Adrenal gland (tissue), 19 donors: ENCODE results near the gene OR8I2. TPM values are rescaled to one million over a fixed set of nuclear protein-coding genes. Genes with fewer than 3 reads are reported as not detected.
"Not testable (repeated sequence)": the region's sequence is repeated elsewhere in the genome, so short reads cannot be mapped to it uniquely, and the experiment has no call there.

Source experiments
- DNase-seq, 7 donors: peaks; one replicate each; pipeline ENCODE4 v3.0.0-alpha.2; 2019 to 2020
- H3K27ac ChIP-seq, 5 donors: fragments of 200-600 bp; sonication (generic) in 4 of 5; 1 replicate in 3 of 5; 2 replicates in 2 of 5; pipeline versions ENCODE4 v1.5.1 to v1.8.0; 2016 to 2020; ENCODE audit warnings: mild to moderate bottlenecking in 1 of 5
- H3K27me3 ChIP-seq: fragments of 200-600 bp; 2 replicates; pipeline ENCODE4 v1.8.0; 2021
- H3K36me3 ChIP-seq, 2 donors: fragments of 200-600 bp; replicated peaks in 1 of 2; 1 replicate in 1 of 2; 2 replicates in 1 of 2; pipeline versions ENCODE4 v1.5.1 to v1.8.0; 2018 to 2022
- H3K4me1 ChIP-seq, 2 donors: fragments of 200-600 bp; replicated peaks in 1 of 2; 1 replicate in 1 of 2; 2 replicates in 1 of 2; pipeline versions ENCODE4 v1.5.1 to v1.8.0; 2018 to 2021
- H3K4me3 ChIP-seq, 4 donors: fragments of 200-600 bp; sonication (generic) in 3 of 4; one replicate each; pipeline ENCODE4 v1.5.1; 2016 to 2018
- H3K9me3 ChIP-seq, 3 donors: fragments of 200-600 bp; sonication (generic) in 1 of 3; replicated peaks in 1 of 3; 1 replicate in 2 of 3; 2 replicates in 1 of 3; pipeline versions ENCODE4 v1.5.1 to v1.8.0; 2016 to 2021
- CTCF ChIP-seq, 6 experiments: fragments of 450-650 bp in 4 of 6; fragments of 200-600 bp in 2 of 6; sonication (generic) in 1 of 6; IDR thresholded peaks; 1 replicate in 5 of 6; 2 replicates in 1 of 6; pipeline versions ENCODE4 v1.5.1 to v1.8.0; 2016 to 2021; ENCODE audit warnings: antibody characterized with exemption in 6 of 6, mild to moderate bottlenecking in 2 of 6, moderate library complexity in 1 of 6
- POLR2A ChIP-seq, 2 donors: fragments of 450-650 bp; IDR thresholded peaks; one replicate each; pipeline ENCODE4 v1.6.1; 2017; ENCODE audit warnings: antibody characterized with exemption in 2 of 2, mild to moderate bottlenecking in 2 of 2, moderate library complexity in 1 of 2
- WGBS, 4 donors: extraction: QIAGEN DNeasy Blood & Tissue Kit in 2 of 4; methylation state at CpG; one replicate each; pipeline versions ENCODE4 v1.1.5 to v1.1.7; 2013 to 2017; 5-methylcytosine and 5-hydroxymethylcytosine counted together
- intact Hi-C, 2 donors: fragments of 100-400 bp; cut with DNase I; formaldehyde crosslinking; loops; one replicate each; pipeline versions ENCODE4 v1.14.1 to v1.15.0; 2022 to 2023
- long read RNA-seq, 10 donors: library from polyadenylated mRNA in 3 of 10; unstranded in 2 of 10; stranded (forward) in 1 of 10; transcript quantifications; one replicate each; pipeline ENCODE4 v2.0.0 and lab custom pipeline, GENCODE V29; 2021 to 2026
- polyA plus RNA-seq, 3 donors: library from polyadenylated mRNA; stranded (reverse); fragments of 200-250 nt in 2 of 3; fragments of 350-450 nt in 1 of 3; fragmentation: Illumina TruSeq in 1 of 3; extraction: RNeasy Lipid Tissue Mini Kit (QIAGEN cat#74804) in 1 of 3; gene quantifications; one replicate each; pipeline ENCODE4 v1.2.3, GENCODE V29; 2013 to 2014
- total RNA-seq, 9 donors: library from RNA; depleted of rRNA in 4 of 9; stranded (reverse); fragments of >200 nt in 4 of 9; fragments of 120-200 nt in 1 of 9; fragmentation: NEBNext Ultra II Directional in 1 of 9; extraction: Animal tissue kit (Norgen Biotek cat#: 25700) in 1 of 9; gene quantifications; one replicate each; pipeline versions ENCODE4 v1.1.0 to v1.2.4, GENCODE V29; 2013 to 2023
- donor health status: healthy with polysubstance abuse.
- donor health status: Bipolar disorder and iron deficiency.
- donor health status: DM: yes; HTN: yes; CAD: no.
- donor health status: DM: no; HTN: no; CAD: no.
- donor health status: DM: no; HTN: no; CAD: no.
- donor health status: DM: yes; HTN: yes; CAD: no.

OR8I2 gene
- total RNA-seq (not detected), polyA plus RNA-seq (not detected)
- long read RNA-seq, donor 1, result 0 reads
- long read RNA-seq, donor 2, result 0 reads
- long read RNA-seq, donor 3, result 0 reads
- long read RNA-seq, donor 4, result 0 reads
- long read RNA-seq, donor 5, result 0 reads
- long read RNA-seq, donor 6, result 0 reads
- long read RNA-seq, donor 7, result 0 reads
- long read RNA-seq, donor 8, result 0 reads
- long read RNA-seq, donor 9, result 0 reads
- long read RNA-seq, donor 10, result 0 reads

- Histone ChIP-seq H3K36me3 (no peaks in the 10 kb centered on the region), H3K9me3 (no peaks in the 10 kb centered on the region), H3K4me1 (no peaks in the 10 kb centered on the region), H3K27me3 (no peaks in the 10 kb centered on the region), H3K4me3 (no peak within 1 kb of the TSS), H3K27ac (no peak within 1 kb of the TSS)
- no peak for DNase-seq
- 57 to 74% (median 65%) methylated on average over 3 of the region's 3 CpGs for WGBS, 4 donors
- intact Hi-C loops, result no loop called here
- TF ChIP-seq CTCF (IDR thresholded peaks at IDR 0.05) (no peak), POLR2A (IDR thresholded peaks at IDR 0.05) (no peak)
Observed at GRCh38 chr11:56093008-56093407, at the start of gene OR8I2. TSS of gene OR8I2 (plus strand) at chr11:56093308. CDS start at chr11:56093308, 0 bp downstream.

DNA sequence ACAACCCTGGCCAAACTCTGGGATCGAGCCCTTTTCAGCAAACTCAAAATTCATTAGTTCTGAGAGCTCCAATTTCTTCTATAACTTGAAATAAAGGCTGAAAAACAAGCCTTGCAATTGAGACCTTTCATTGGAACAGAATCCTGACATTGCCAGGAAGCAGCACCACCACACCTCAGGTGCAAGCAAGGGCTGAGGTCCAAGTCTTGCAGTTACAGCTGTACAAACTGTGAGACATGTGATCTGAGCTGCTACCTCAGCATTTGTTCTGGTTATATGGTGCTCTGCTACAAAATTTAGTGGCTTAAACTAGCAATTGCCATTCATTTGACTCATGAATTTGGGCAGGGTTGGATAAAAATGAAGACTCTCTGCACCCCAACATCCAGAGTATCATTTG lies 47.6 kb upstream of the OR8I2 start:
- H3K9me3 ChIP-seq, result no peaks in the 10 kb centered on the region
- 38 to 72% (median 70%) methylated on average over 1 of the region's 1 CpG for WGBS, 4 donors
- H3K27ac ChIP-seq, result no peak overlapping the region
- TF ChIP-seq CTCF (IDR thresholded peaks at IDR 0.05) (no peak), POLR2A (IDR thresholded peaks at IDR 0.05) (no peak)
- H3K4me1 ChIP-seq, result no peaks in the 10 kb centered on the region
- H3K36me3 ChIP-seq, result no peaks in the 10 kb centered on the region
- no peak overlapping the region for H3K4me3 ChIP-seq
- intact Hi-C loops, result no loop called here
- H3K27me3 ChIP-seq, result no peaks in the 10 kb centered on the region
- DNase-seq, result no peak

DNA sequence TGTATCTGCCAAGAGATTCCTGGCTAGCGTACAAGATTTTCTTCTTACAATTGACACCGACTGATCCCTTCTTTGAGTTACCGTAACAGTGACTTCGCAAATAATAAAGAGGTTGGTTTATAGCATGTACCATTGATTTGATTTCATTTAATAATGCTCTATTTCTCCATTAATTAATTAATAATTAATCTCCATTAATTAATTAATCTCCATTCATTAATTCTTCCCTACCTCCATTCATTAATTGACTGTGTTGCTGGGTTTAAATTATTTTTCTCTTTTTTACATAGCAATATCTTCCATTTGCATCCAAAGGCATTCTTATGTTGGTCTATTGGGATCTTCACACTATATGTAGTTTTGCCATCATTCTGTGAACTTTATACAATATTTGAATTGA lies 44.6 kb upstream of the OR8I2 start:
- Histone ChIP-seq H3K4me3 (no peak overlapping the region), H3K27ac (no peak overlapping the region), H3K4me1 (no peaks in the 10 kb centered on the region), H3K9me3 (no peaks in the 10 kb centered on the region), H3K27me3 (no peaks in the 10 kb centered on the region), H3K36me3 (no peaks in the 10 kb centered on the region)
- 65 to 69% (median 68%) methylated on average over 4 of the region's 4 CpGs for WGBS, 4 donors
- TF ChIP-seq CTCF (IDR thresholded peaks at IDR 0.05) (no peak), POLR2A (IDR thresholded peaks at IDR 0.05) (no peak)
- intact Hi-C loops, result no loop called here
- DNase-seq, result no peak

DNA sequence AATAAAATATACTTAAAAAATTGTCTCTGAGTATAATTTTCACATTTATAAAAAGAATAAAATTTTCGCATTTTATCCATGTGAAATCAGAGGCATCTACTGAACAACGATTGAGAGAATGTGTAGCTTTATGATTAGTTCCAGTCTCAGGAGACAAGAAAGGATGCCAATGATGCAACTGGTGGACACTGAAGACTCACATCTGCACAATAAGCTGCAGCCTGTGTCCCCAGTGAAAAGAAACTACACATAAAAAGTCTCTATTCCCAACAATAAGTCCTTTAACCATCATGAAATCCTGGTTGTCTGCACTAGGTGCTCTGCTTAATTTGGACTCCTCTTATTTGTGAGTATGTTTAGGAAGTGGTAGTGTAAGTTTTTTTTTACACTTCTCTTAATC lies 43.6 kb upstream of the OR8I2 start:
- H3K4me1 ChIP-seq, result no peaks in the 10 kb centered on the region
- DNase-seq, result no peak
- WGBS, 4 donors, result 57 to 73% (median 64%) methylated on average over 2 of the region's 2 CpGs
- H3K9me3 ChIP-seq, result no peaks in the 10 kb centered on the region
- H3K27me3 ChIP-seq, result no peaks in the 10 kb centered on the region
- no peak overlapping the region for H3K4me3 ChIP-seq
- TF ChIP-seq CTCF (IDR thresholded peaks at IDR 0.05) (no peak), POLR2A (IDR thresholded peaks at IDR 0.05) (no peak)
- H3K27ac ChIP-seq, result no peak overlapping the region
- no peaks in the 10 kb centered on the region for H3K36me3 ChIP-seq
- intact Hi-C loops, result no loop called here

- intact Hi-C loops, H3K27me3 ChIP-seq, H3K4me1 ChIP-seq, H3K4me3 ChIP-seq, H3K9me3 ChIP-seq, H3K36me3 ChIP-seq, H3K27ac ChIP-seq, DNase-seq: not testable (repeated sequence)
- 24 to 41% (median 35%) methylated on average over 4 of the region's 4 CpGs for WGBS, 4 donors
Observed at GRCh38 chr11:56056366-56056765, 36.7 kb upstream of the OR8I2 start.

GRCh38 chr11:56057661-56058237 lies 35.4 kb upstream of the OR8I2 start:
- H3K36me3 ChIP-seq, DNase-seq, H3K27me3 ChIP-seq, H3K4me1 ChIP-seq, H3K9me3 ChIP-seq, intact Hi-C loops, H3K27ac ChIP-seq, H3K4me3 ChIP-seq: not testable (repeated sequence)
- WGBS, 4 donors, result 21 to 32% (median 30%) methylated on average over 6 to 7 of the region's 7 CpGs

- H3K4me3 ChIP-seq, H3K9me3 ChIP-seq, H3K36me3 ChIP-seq, H3K27ac ChIP-seq, intact Hi-C loops, H3K4me1 ChIP-seq, H3K27me3 ChIP-seq, DNase-seq: not testable (repeated sequence)
- 61 to 86% (median 70%) methylated on average over 7 of the region's 7 CpGs for WGBS, 4 donors
Observed at GRCh38 chr11:56058260-56058780, 34.8 kb upstream of the OR8I2 start.
